Right lobe of liver (tissue), 6 donors: ENCODE data around the gene MARCHF10. TPM values are rescaled to one million over a fixed set of nuclear protein-coding genes. Genes with fewer than 3 reads are reported as not detected.

Source experiments
- ATAC-seq, 4 donors: fragments of 200-7000 bp; cut with Tn5 transposase; one replicate each; pipeline ENCODE4 v1.9.1; 2020; ENCODE audit warnings: mild to moderate bottlenecking in 4 of 4, moderate library complexity in 4 of 4
- DNase-seq, 3 donors: peaks; one replicate each; pipeline ENCODE4 v3.0.0-alpha.2; 2020
- H3K27ac ChIP-seq, 3 donors: fragments of 200-600 bp; one replicate each; pipeline ENCODE4 v1.8.0; 2022
- H3K27me3 ChIP-seq, 2 donors: fragments of 200-600 bp; one replicate each; pipeline ENCODE4 v1.8.0; 2022
- H3K36me3 ChIP-seq, 4 donors: fragments of 200-600 bp; sonication (generic) in 1 of 4; one replicate each; pipeline versions ENCODE4 v1.5.1 to v1.8.0; 2017 to 2022; ENCODE audit warnings: control low read depth in 1 of 4
- H3K4me1 ChIP-seq, 4 donors: fragments of 200-600 bp; sonication (generic) in 1 of 4; one replicate each; pipeline versions ENCODE4 v1.5.1 to v1.8.0; 2017 to 2022; ENCODE audit warnings: control low read depth in 1 of 4
- H3K4me3 ChIP-seq, 3 donors: fragments of 200-600 bp; one replicate each; pipeline ENCODE4 v1.8.0; 2022
- H3K9me3 ChIP-seq, 4 donors: fragments of 200-600 bp; sonication (generic) in 1 of 4; one replicate each; pipeline versions ENCODE4 v1.5.1 to v1.8.0; 2017 to 2022; ENCODE audit warnings: control low read depth in 1 of 4
- POLR2A ChIP-seq: fragments of 450-650 bp; IDR thresholded peaks from one replicate; pipeline ENCODE4 v1.6.1; 2017; ENCODE audit warnings: antibody characterized with exemption, mild to moderate bottlenecking
- WGBS: methylation state at CpG from one replicate; pipeline ENCODE4 v1.1.6; 2018; ENCODE audit warnings: low coverage, low lambda C conversion rate; ENCODE audit not compliant: insufficient coverage; ENCODE audit errors: missing lambda C conversion rate; 5-methylcytosine and 5-hydroxymethylcytosine counted together
- intact Hi-C, 2 donors: fragments of 100-400 bp; cut with DNase I; formaldehyde crosslinking; loops; one replicate each; pipeline versions ENCODE4 v1.11.2 to v1.14.1; 2022
- total RNA-seq, 6 experiments: library from RNA; depleted of rRNA in 2 of 6; stranded (reverse); fragments of >200 nt in 2 of 6; fragmentation: NEBNext Ultra II Directional in 3 of 6; extraction: Animal tissue kit (Norgen Biotek cat#: 25700) in 3 of 6; gene quantifications; one replicate each; pipeline versions ENCODE4 v1.1.0 to v1.2.4, GENCODE V29; 2016 to 2023
- TF ChIP-seq, protein P1 (sequence below), 4 donors: fragments of 200-600 bp in 3 of 4; fragments of 450-650 bp in 1 of 4; IDR thresholded peaks; one replicate each; pipeline versions ENCODE4 v1.5.1 to v1.8.0; 2016 to 2022; ENCODE audit warnings: antibody characterized with exemption in 4 of 4, mild to moderate bottlenecking in 2 of 4
- donor health status: DM: no; HTN: yes; CAD: no.
- donor health status: DM: no; HTN: no; CAD: no.
- donor health status: DM: no; HTN: no; CAD: no.
- donor health status: DM: no; HTN: yes; CAD: no.
- donor health status: DM: no; HTN: yes; CAD: no.

Gene MARCHF10
- total RNA-seq, 6 experiments from 2014 or later, result not detected

- intact Hi-C loops, result no loop called here
- Histone ChIP-seq H3K36me3 (no peaks in the 10 kb centered on the region), H3K9me3 (no peaks in the 10 kb centered on the region), H3K27ac (no peak overlapping the region), H3K27me3 (no peaks in the 10 kb centered on the region), H3K4me3 (no peak overlapping the region), H3K4me1 (no peaks in the 10 kb centered on the region)
- ATAC-seq, result no peak
- no peak for DNase-seq
- TF ChIP-seq, protein P1, sequence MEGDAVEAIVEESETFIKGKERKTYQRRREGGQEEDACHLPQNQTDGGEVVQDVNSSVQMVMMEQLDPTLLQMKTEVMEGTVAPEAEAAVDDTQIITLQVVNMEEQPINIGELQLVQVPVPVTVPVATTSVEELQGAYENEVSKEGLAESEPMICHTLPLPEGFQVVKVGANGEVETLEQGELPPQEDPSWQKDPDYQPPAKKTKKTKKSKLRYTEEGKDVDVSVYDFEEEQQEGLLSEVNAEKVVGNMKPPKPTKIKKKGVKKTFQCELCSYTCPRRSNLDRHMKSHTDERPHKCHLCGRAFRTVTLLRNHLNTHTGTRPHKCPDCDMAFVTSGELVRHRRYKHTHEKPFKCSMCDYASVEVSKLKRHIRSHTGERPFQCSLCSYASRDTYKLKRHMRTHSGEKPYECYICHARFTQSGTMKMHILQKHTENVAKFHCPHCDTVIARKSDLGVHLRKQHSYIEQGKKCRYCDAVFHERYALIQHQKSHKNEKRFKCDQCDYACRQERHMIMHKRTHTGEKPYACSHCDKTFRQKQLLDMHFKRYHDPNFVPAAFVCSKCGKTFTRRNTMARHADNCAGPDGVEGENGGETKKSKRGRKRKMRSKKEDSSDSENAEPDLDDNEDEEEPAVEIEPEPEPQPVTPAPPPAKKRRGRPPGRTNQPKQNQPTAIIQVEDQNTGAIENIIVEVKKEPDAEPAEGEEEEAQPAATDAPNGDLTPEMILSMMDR (IDR thresholded peaks at IDR 0.05), result no peak
- TF ChIP-seq POLR2A, result no peak
- 90% methylated on average over 1 of the region's 1 CpG for WGBS
Measured at GRCh38 chr17:62792447-62792800, 15.7 kb downstream of the MARCHF10 start.

DNA sequence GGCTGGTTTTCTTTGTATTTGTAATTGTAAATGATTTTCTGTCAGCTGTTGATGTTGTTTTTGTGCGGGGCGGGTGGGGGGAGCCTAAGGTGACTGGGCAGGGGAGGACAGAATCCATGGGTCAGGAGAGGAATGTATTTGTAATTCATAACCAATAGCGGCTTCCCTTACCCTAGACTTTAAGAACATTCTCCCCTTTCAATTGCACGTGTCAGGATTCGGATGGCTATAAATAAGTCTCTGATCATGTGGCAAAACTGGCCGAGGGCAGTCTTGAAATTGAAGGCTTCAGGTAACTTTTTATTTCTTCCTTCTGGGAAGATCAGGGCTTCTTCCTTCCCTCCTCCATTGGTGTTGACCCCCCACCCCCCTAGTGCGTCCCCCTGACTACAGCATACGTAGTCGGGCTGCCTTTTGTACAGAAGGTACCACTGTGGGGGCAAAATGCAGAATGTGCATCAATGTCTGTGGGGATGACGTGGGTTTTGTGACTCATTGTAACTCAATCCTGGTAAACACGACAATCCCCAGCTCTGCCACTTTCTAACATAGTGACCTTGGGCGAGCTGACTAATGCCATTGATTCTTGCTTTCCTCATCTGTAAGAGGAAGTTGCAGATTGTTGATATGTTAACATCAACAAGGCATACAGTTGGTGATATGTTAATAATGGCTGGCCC lies 16.2 kb downstream of the MARCHF10 start:
- Histone ChIP-seq H3K4me1 (no peaks in the 10 kb centered on the region), H3K4me3 (no peak overlapping the region), H3K27ac (no peak overlapping the region), H3K27me3 (no peaks in the 10 kb centered on the region), H3K36me3 (no peaks in the 10 kb centered on the region), H3K9me3 (no peaks in the 10 kb centered on the region)
- intact Hi-C loops, result no loop called here
- ATAC-seq (peak in 1 of 4 donors; percentile 18), DNase-seq (no peak)
- no peak for TF ChIP-seq POLR2A
- TF ChIP-seq, protein P1 (IDR thresholded peaks at IDR 0.05), result no peak
- WGBS, result 59% methylated on average over 7 of the region's 12 CpGs

- no peak for DNase-seq
- TF ChIP-seq, protein P1 (IDR thresholded peaks at IDR 0.05), result no peak
- TF ChIP-seq POLR2A, result no peak
- 17% methylated on average over 6 of the region's 6 CpGs for WGBS
- Histone ChIP-seq H3K4me1 (no peaks in the 10 kb centered on the region), H3K9me3 (no peaks in the 10 kb centered on the region), H3K4me3 (no peak overlapping the region), H3K36me3 (no peaks in the 10 kb centered on the region), H3K27me3 (no peaks in the 10 kb centered on the region), H3K27ac (no peak overlapping the region)
- intact Hi-C loops, result no loop called here
- ATAC-seq, result no peak
Measured at GRCh38 chr17:62791235-62791734, 16.8 kb downstream of the MARCHF10 start.

DNA sequence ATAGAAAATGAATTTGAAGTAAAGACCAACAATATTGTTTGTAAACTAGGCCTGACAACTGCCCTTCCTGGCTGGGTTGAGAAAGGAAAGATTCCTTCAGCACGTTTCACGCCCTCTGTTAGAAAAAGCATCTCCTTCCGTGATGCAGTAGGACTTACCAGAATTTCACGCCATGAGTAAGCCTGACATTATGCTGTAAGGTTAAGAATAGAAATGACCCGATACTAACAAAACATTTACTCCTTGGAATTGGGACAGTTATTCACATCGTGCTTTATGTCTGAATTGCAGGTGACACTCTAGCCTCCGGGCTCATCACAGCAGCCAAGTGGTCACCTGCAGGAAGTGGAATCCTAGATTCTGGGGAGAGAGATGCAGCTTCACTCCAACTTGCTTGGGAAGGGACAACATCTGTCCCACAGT lies 17.5 kb downstream of the MARCHF10 start:
- no peak for DNase-seq
- Histone ChIP-seq H3K9me3 (no peaks in the 10 kb centered on the region), H3K4me3 (no peak overlapping the region), H3K4me1 (no peaks in the 10 kb centered on the region), H3K36me3 (no peaks in the 10 kb centered on the region), H3K27me3 (no peaks in the 10 kb centered on the region), H3K27ac (no peak overlapping the region)
- ATAC-seq, result no peak
- WGBS, result 43% methylated on average over 7 of the region's 7 CpGs
- intact Hi-C loops, result no loop called here
- TF ChIP-seq, protein P1 (IDR thresholded peaks at IDR 0.05), result no peak
- TF ChIP-seq POLR2A, result no peak
